NCI-H1417 treated with DMSO at 0.1 percent for 48 hours (cell line): ENCODE results near the gene ACR.

ENCODE experiments used
- DNase-seq: peaks from one replicate; lab custom pipeline; 2025; lab: John Stamatoyannopoulos, UW

Gene ACR

GRCh38 chr22:50717709-50718351 is 20.2 kb upstream of the ACR start:
- DNase-seq, result no peak

GRCh38 chr22:50718352-50718709 is 19.7 kb upstream of the ACR start:
- DNase-seq, result no peak

GRCh38 chr22:50719814-50720300 is 18.1 kb upstream of the ACR start:
- no peak for DNase-seq

GRCh38 chr22:50720301-50721256 is 17.4 kb upstream of the ACR start:
- no peak for DNase-seq

- no peak for DNase-seq
Observed at GRCh38 chr22:50721257-50721844, 16.7 kb upstream of the ACR start.

- no peak for DNase-seq
Observed at GRCh38 chr22:50722048-50722701, 15.8 kb upstream of the ACR start.

GRCh38 chr22:50722716-50723428 is 15.1 kb upstream of the ACR start:
- DNase-seq, result no peak

GRCh38 chr22:50723991-50724390 is 14.0 kb upstream of the ACR start:
- DNase-seq, result no peak

- no peak for DNase-seq
Observed at GRCh38 chr22:50724616-50725015, 13.4 kb upstream of the ACR start.

- DNase-seq, result no peak
Observed at GRCh38 chr22:50725597-50725996, 12.4 kb upstream of the ACR start.

- no peak for DNase-seq
Observed at GRCh38 chr22:50726643-50727340, 11.2 kb upstream of the ACR start.

GRCh38 chr22:50727678-50728522 is 10.1 kb upstream of the ACR start:
- no peak for DNase-seq

- no peak for DNase-seq
Observed at GRCh38 chr22:50728523-50728931, 9.5 kb upstream of the ACR start.

GRCh38 chr22:50729391-50730012 is 8.5 kb upstream of the ACR start:
- DNase-seq, result no peak

GRCh38 chr22:50730013-50730891 is 7.8 kb upstream of the ACR start:
- DNase-seq, result no peak

GRCh38 chr22:50730941-50731661 is 6.9 kb upstream of the ACR start:
- DNase-seq, result no peak

GRCh38 chr22:50731811-50732624 is 6.0 kb upstream of the ACR start:
- no peak for DNase-seq
